Ureter (tissue), 1 donor: ENCODE measurements around the gene ARL4D. TPM values are rescaled to one million over a fixed set of nuclear protein-coding genes. Genes with fewer than 3 reads are reported as not detected.
"Not testable (repeated sequence)": the region's sequence is repeated elsewhere in the genome, so short reads cannot be mapped to it uniquely, and the experiment has no call there.

Experiments
- DNase-seq: peaks from one replicate; pipeline ENCODE4 v3.0.0-alpha.2; 2020; ENCODE audit warnings: low spot score
- total RNA-seq: library from RNA; stranded (reverse); gene quantifications from one replicate; pipeline ENCODE4 v1.2.4, GENCODE V29; 2023
- donor health status: DM: yes; HTN: yes; CAD: no.

ARL4D gene
- total RNA-seq, 1 donor from 2014 or later: 34.3 TPM

- no peak for DNase-seq
Measured at GRCh38 chr17:43395165-43395564, 3.6 kb upstream of the ARL4D start.

- DNase-seq: no peak
Measured at GRCh38 chr17:43396491-43397060, 2.2 kb upstream of the ARL4D start.

GRCh38 chr17:43399839-43400328 is 1.1 kb downstream of the ARL4D start:
- no peak for DNase-seq

GRCh38 chr17:43400943-43401717 is 2.3 kb downstream of the ARL4D start:
- peak; percentile 70 for DNase-seq

- no peak for DNase-seq
Measured at GRCh38 chr17:43402078-43402477, 3.3 kb downstream of the ARL4D start.

- DNase-seq: no peak
Measured at GRCh38 chr17:43402567-43402966, 3.8 kb downstream of the ARL4D start.

GRCh38 chr17:43403846-43404245 is 5.1 kb downstream of the ARL4D start:
- DNase-seq: no peak

- no peak for DNase-seq
Measured at GRCh38 chr17:43405861-43406260, 7.1 kb downstream of the ARL4D start.

- no peak for DNase-seq
Measured at GRCh38 chr17:43406676-43407645, 8.2 kb downstream of the ARL4D start.

GRCh38 chr17:43409131-43409530 is 10.3 kb downstream of the ARL4D start:
- DNase-seq: no peak

GRCh38 chr17:43410557-43411368 is 12.0 kb downstream of the ARL4D start:
- no peak for DNase-seq

GRCh38 chr17:43411369-43411677 is 12.5 kb downstream of the ARL4D start:
- DNase-seq: no peak

- no peak for DNase-seq
Measured at GRCh38 chr17:43411749-43412148, 13.0 kb downstream of the ARL4D start.

GRCh38 chr17:43412166-43412565 is 13.4 kb downstream of the ARL4D start:
- no peak for DNase-seq

- peak; percentile 83 for DNase-seq
Measured at GRCh38 chr17:43416998-43417890, 18.5 kb downstream of the ARL4D start.

GRCh38 chr17:43418441-43419374 is 19.9 kb downstream of the ARL4D start:
- peak; percentile 83 for DNase-seq

GRCh38 chr17:43419375-43419882 is 20.6 kb downstream of the ARL4D start:
- not testable (repeated sequence) for DNase-seq

GRCh38 chr17:43423777-43424455 is 25.1 kb downstream of the ARL4D start:
- DNase-seq: no peak
